ENCODE data around the gene RPAP3. TPM values are rescaled to one million over a fixed set of nuclear protein-coding genes. Genes with fewer than 3 reads are reported as not detected.

The RPAP3 gene
- total and polyA plus RNA-seq, 5 donors from 2014 or later = 31.5 to 40.2 (median 33.0) TPM

GRCh38 chr12:47634127-47634526, 71.7 kb downstream of the RPAP3 start:
- Histone ChIP-seq H3K36me3 (ENCODE audit: control insufficient read depth, insufficient read depth, low read length) (no peaks in the 10 kb centered on the region), H3K4me1 (ENCODE audit: control insufficient read depth, insufficient read depth, low read length, poor library complexity, severe bottlenecking) (no peaks in the 10 kb centered on the region), H3K9me3 (ENCODE audit: control insufficient read depth in 2 of 2, low read length in 2 of 2) (peaks cover 2 to 8% of the 10 kb centered on the region in 2 experiments), H3K27me3 (ENCODE audit: control insufficient read depth, insufficient read depth, low read length) (no peaks in the 10 kb centered on the region), H3K27ac (ENCODE audit: insufficient read depth, low read length, poor library complexity, severe bottlenecking) (no peak overlapping the region), H3K4me3 (ENCODE audit: low read depth, low read length) (no peak overlapping the region)
- no peak for DNase-seq
- H3K4me1 Mint-ChIP-seq = peaks cover 3 to 5% (median 4%) of the 10 kb centered on the region in 4 donors
- no peaks in the 10 kb centered on the region for H3K27me3 Mint-ChIP-seq
- H3K27ac Mint-ChIP-seq = no peak overlapping the region
- peaks cover 47% of the 10 kb centered on the region for H3K36me3 Mint-ChIP-seq
- no peak overlapping the region for H3K4me3 Mint-ChIP-seq
- peaks cover 0 to 21% (median 10%) of the 10 kb centered on the region in 7 donors for H3K9me3 Mint-ChIP-seq
- ATAC-seq (ENCODE audit: low read depth in 2 of 2) = no peak

- Histone ChIP-seq H3K27me3 (ENCODE audit: control insufficient read depth, insufficient read depth, low read length) (no peaks in the 10 kb centered on the region), H3K27ac (ENCODE audit: insufficient read depth, low read length, poor library complexity, severe bottlenecking) (no peak overlapping the region), H3K36me3 (ENCODE audit: control insufficient read depth, insufficient read depth, low read length) (no peaks in the 10 kb centered on the region), H3K4me1 (ENCODE audit: control insufficient read depth, insufficient read depth, low read length, poor library complexity, severe bottlenecking) (no peaks in the 10 kb centered on the region), H3K9me3 (ENCODE audit: control insufficient read depth in 2 of 2, low read length in 2 of 2) (no peaks in the 10 kb centered on the region), H3K4me3 (ENCODE audit: low read depth, low read length) (no peak overlapping the region)
- ATAC-seq (ENCODE audit: low read depth in 2 of 2) = no peak
- Mint-ChIP-seq H3K4me3 (no peak overlapping the region), H3K9me3 (peaks cover 0 to 10% (median 4%) of the 10 kb centered on the region in 7 donors), H3K27me3 (no peaks in the 10 kb centered on the region), H3K27ac (no peak overlapping the region), H3K4me1 (peaks cover 0 to 2% (median 0%) of the 10 kb centered on the region in 4 donors), H3K36me3 (peaks cover 62% of the 10 kb centered on the region)
- DNase-seq = no peak
Observed at GRCh38 chr12:47621960-47622359, 83.9 kb downstream of the RPAP3 start.

GRCh38 chr12:47617476-47617875, 88.4 kb downstream of the RPAP3 start:
- H3K36me3 Mint-ChIP-seq = peaks cover 45% of the 10 kb centered on the region
- Histone ChIP-seq H3K27me3 (ENCODE audit: control insufficient read depth, insufficient read depth, low read length) (no peaks in the 10 kb centered on the region), H3K4me3 (ENCODE audit: low read depth, low read length) (no peak overlapping the region), H3K27ac (ENCODE audit: insufficient read depth, low read length, poor library complexity, severe bottlenecking) (no peak overlapping the region), H3K4me1 (ENCODE audit: control insufficient read depth, insufficient read depth, low read length, poor library complexity, severe bottlenecking) (no peaks in the 10 kb centered on the region), H3K36me3 (ENCODE audit: control insufficient read depth, insufficient read depth, low read length) (peaks cover 4% of the 10 kb centered on the region), H3K9me3 (ENCODE audit: control insufficient read depth in 2 of 2, low read length in 2 of 2) (peaks cover 11 to 13% of the 10 kb centered on the region in 2 experiments)
- H3K4me1 Mint-ChIP-seq = no peaks in the 10 kb centered on the region
- H3K27ac Mint-ChIP-seq = no peak overlapping the region
- no peaks in the 10 kb centered on the region for H3K27me3 Mint-ChIP-seq
- DNase-seq (no peak), ATAC-seq (ENCODE audit: low read depth in 2 of 2) (no peak)
- peaks cover 0 to 10% (median 3%) of the 10 kb centered on the region in 7 donors for H3K9me3 Mint-ChIP-seq
- H3K4me3 Mint-ChIP-seq = no peak overlapping the region

GRCh38 chr12:47616440-47616839, 89.4 kb downstream of the RPAP3 start:
- no peaks in the 10 kb centered on the region for H3K27me3 Mint-ChIP-seq
- H3K4me1 Mint-ChIP-seq = no peaks in the 10 kb centered on the region
- Histone ChIP-seq H3K9me3 (ENCODE audit: control insufficient read depth in 2 of 2, low read length in 2 of 2) (peaks cover 12 to 16% of the 10 kb centered on the region in 2 experiments), H3K36me3 (ENCODE audit: control insufficient read depth, insufficient read depth, low read length) (peaks cover 4% of the 10 kb centered on the region), H3K4me3 (ENCODE audit: low read depth, low read length) (no peak overlapping the region), H3K4me1 (ENCODE audit: control insufficient read depth, insufficient read depth, low read length, poor library complexity, severe bottlenecking) (no peaks in the 10 kb centered on the region), H3K27ac (ENCODE audit: insufficient read depth, low read length, poor library complexity, severe bottlenecking) (no peak overlapping the region), H3K27me3 (ENCODE audit: control insufficient read depth, insufficient read depth, low read length) (no peaks in the 10 kb centered on the region)
- no peak overlapping the region for H3K4me3 Mint-ChIP-seq
- no peak overlapping the region for H3K27ac Mint-ChIP-seq
- DNase-seq (no peak), ATAC-seq (ENCODE audit: low read depth in 2 of 2) (no peak)
- peaks cover 45% of the 10 kb centered on the region for H3K36me3 Mint-ChIP-seq
- H3K9me3 Mint-ChIP-seq = peaks cover 0 to 16% (median 2%) of the 10 kb centered on the region in 7 donors

DNA sequence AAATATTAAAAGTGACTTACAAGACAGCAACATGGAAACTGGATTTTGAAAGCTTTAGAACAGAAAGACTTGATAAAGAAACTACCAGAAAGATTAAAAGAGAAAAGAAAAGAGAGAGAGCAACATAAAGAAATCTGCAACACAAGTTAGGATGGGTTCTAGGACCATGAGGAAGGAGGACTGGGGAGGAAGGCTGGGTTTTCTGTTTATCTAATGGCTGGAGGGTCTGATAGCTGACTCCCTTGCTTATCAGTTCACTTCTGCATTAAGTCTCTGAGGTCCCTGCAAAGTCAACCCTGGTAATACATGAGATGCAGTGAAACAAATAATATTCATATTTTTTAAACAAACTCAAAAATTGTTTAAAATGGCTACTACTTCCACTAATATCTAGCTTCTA, 90.1 kb downstream of the RPAP3 start:
- DNase-seq (no peak), ATAC-seq (ENCODE audit: low read depth in 2 of 2) (no peak)
- Histone ChIP-seq H3K4me3 (ENCODE audit: low read depth, low read length) (no peak overlapping the region), H3K4me1 (ENCODE audit: control insufficient read depth, insufficient read depth, low read length, poor library complexity, severe bottlenecking) (no peaks in the 10 kb centered on the region), H3K27ac (ENCODE audit: insufficient read depth, low read length, poor library complexity, severe bottlenecking) (no peak overlapping the region), H3K27me3 (ENCODE audit: control insufficient read depth, insufficient read depth, low read length) (no peaks in the 10 kb centered on the region), H3K9me3 (ENCODE audit: control insufficient read depth in 2 of 2, low read length in 2 of 2) (peaks cover 12 to 16% of the 10 kb centered on the region in 2 experiments), H3K36me3 (ENCODE audit: control insufficient read depth, insufficient read depth, low read length) (peaks cover 4% of the 10 kb centered on the region)
- Mint-ChIP-seq H3K9me3 (peaks cover 0 to 16% (median 1%) of the 10 kb centered on the region in 7 donors), H3K36me3 (peaks cover 47% of the 10 kb centered on the region), H3K27ac (no peak overlapping the region), H3K4me1 (no peaks in the 10 kb centered on the region), H3K27me3 (no peaks in the 10 kb centered on the region), H3K4me3 (no peak overlapping the region)

GRCh38 chr12:47614521-47614920, 91.3 kb downstream of the RPAP3 start:
- H3K27ac ChIP-seq (ENCODE audit: insufficient read depth, low read length, poor library complexity, severe bottlenecking) = no peak overlapping the region
- H3K4me3 Mint-ChIP-seq = no peak overlapping the region
- no peak overlapping the region for H3K27ac Mint-ChIP-seq

GRCh38 chr12:47612953-47613352, 92.9 kb downstream of the RPAP3 start:
- Histone ChIP-seq H3K27ac (ENCODE audit: insufficient read depth, low read length, poor library complexity, severe bottlenecking) (no peak overlapping the region), H3K36me3 (ENCODE audit: control insufficient read depth, insufficient read depth, low read length) (peaks cover 4% of the 10 kb centered on the region), H3K4me1 (ENCODE audit: control insufficient read depth, insufficient read depth, low read length, poor library complexity, severe bottlenecking) (no peaks in the 10 kb centered on the region), H3K27me3 (ENCODE audit: control insufficient read depth, insufficient read depth, low read length) (no peaks in the 10 kb centered on the region), H3K4me3 (ENCODE audit: low read depth, low read length) (no peak overlapping the region), H3K9me3 (ENCODE audit: control insufficient read depth in 2 of 2, low read length in 2 of 2) (peaks cover 12 to 16% of the 10 kb centered on the region in 2 experiments)
- Mint-ChIP-seq H3K4me3 (no peak overlapping the region), H3K4me1 (no peaks in the 10 kb centered on the region), H3K27me3 (no peaks in the 10 kb centered on the region), H3K27ac (no peak overlapping the region), H3K36me3 (peaks cover 25% of the 10 kb centered on the region), H3K9me3 (peaks cover 0 to 23% (median 6%) of the 10 kb centered on the region in 7 donors)
- DNase-seq (no peak), ATAC-seq (ENCODE audit: low read depth in 2 of 2) (no peak)

More at GRCh38 chr12:47614521-47614920, 91.3 kb downstream of the RPAP3 start:
- no peaks in the 10 kb centered on the region for H3K27me3 Mint-ChIP-seq
- Histone ChIP-seq H3K9me3 (ENCODE audit: control insufficient read depth in 2 of 2, low read length in 2 of 2) (peaks cover 12 to 16% of the 10 kb centered on the region in 2 experiments), H3K4me3 (ENCODE audit: low read depth, low read length) (no peak overlapping the region), H3K4me1 (ENCODE audit: control insufficient read depth, insufficient read depth, low read length, poor library complexity, severe bottlenecking) (no peaks in the 10 kb centered on the region), H3K36me3 (ENCODE audit: control insufficient read depth, insufficient read depth, low read length) (peaks cover 4% of the 10 kb centered on the region), H3K27me3 (ENCODE audit: control insufficient read depth, insufficient read depth, low read length) (no peaks in the 10 kb centered on the region)
- DNase-seq (no peak), ATAC-seq (ENCODE audit: low read depth in 2 of 2) (no peak)
- H3K36me3 Mint-ChIP-seq = peaks cover 39% of the 10 kb centered on the region
- no peaks in the 10 kb centered on the region for H3K4me1 Mint-ChIP-seq
- peaks cover 0 to 17% (median 6%) of the 10 kb centered on the region in 7 donors for H3K9me3 Mint-ChIP-seq

GRCh38 chr12:47611906-47612305, 93.9 kb downstream of the RPAP3 start:
- H3K36me3 Mint-ChIP-seq = peaks cover 21% of the 10 kb centered on the region
- H3K27ac Mint-ChIP-seq = no peak overlapping the region
- H3K9me3 Mint-ChIP-seq = peaks cover 0 to 31% (median 10%) of the 10 kb centered on the region in 7 donors

More at GRCh38 chr12:47611906-47612305, 93.9 kb downstream of the RPAP3 start:
- Mint-ChIP-seq H3K4me3 (no peak overlapping the region), H3K27me3 (no peaks in the 10 kb centered on the region), H3K4me1 (no peaks in the 10 kb centered on the region)
- Histone ChIP-seq H3K27me3 (ENCODE audit: control insufficient read depth, insufficient read depth, low read length) (no peaks in the 10 kb centered on the region), H3K36me3 (ENCODE audit: control insufficient read depth, insufficient read depth, low read length) (peaks cover 4% of the 10 kb centered on the region), H3K9me3 (ENCODE audit: control insufficient read depth in 2 of 2, low read length in 2 of 2) (peaks cover 12 to 22% of the 10 kb centered on the region in 2 experiments), H3K27ac (ENCODE audit: insufficient read depth, low read length, poor library complexity, severe bottlenecking) (no peak overlapping the region), H3K4me1 (ENCODE audit: control insufficient read depth, insufficient read depth, low read length, poor library complexity, severe bottlenecking) (no peaks in the 10 kb centered on the region), H3K4me3 (ENCODE audit: low read depth, low read length) (no peak overlapping the region)
- ATAC-seq (ENCODE audit: low read depth in 2 of 2) (no peak), DNase-seq (no peak)
